Naive B cell (primary cell): ENCODE data around the gene CDRT4. TPM values are rescaled to one million over a fixed set of nuclear protein-coding genes. Genes with fewer than 3 reads are reported as not detected.

Source experiments
- ATAC-seq, 2 donors: fragments of 150-1000 bp; cut with Tn5 transposase; 2 replicates each; pipeline ENCODE4 v1.10.0; 2021; ENCODE audit warnings: low read depth in 2 of 2, mild to moderate bottlenecking in 2 of 2, moderate library complexity in 2 of 2
- DNase-seq: peaks from one replicate; pipeline ENCODE4 v3.0.0; 2022
- H3K27ac Mint-ChIP-seq, 6 donors: one replicate each; pipeline ENCODE4 v1.8.0; 2020 to 2022; ENCODE audit warnings: mild to moderate bottlenecking in 6 of 6, mixed read lengths in 6 of 6, moderate library complexity in 5 of 6, inconsistent platforms in 2 of 6
- H3K27me3 Mint-ChIP-seq, 3 donors: one replicate each; pipeline ENCODE4 v1.8.0; 2021 to 2022; ENCODE audit warnings: mixed read lengths in 3 of 3, mild to moderate bottlenecking in 1 of 3
- H3K36me3 Mint-ChIP-seq, 2 donors: one replicate each; pipeline ENCODE4 v1.8.0; 2020 to 2022; ENCODE audit warnings: mixed read lengths in 2 of 2, inconsistent platforms in 1 of 2, mild to moderate bottlenecking in 1 of 2
- H3K4me1 Mint-ChIP-seq, 3 donors: one replicate each; pipeline ENCODE4 v1.8.0; 2020 to 2022; ENCODE audit warnings: mixed read lengths in 3 of 3, inconsistent platforms in 1 of 3, mild to moderate bottlenecking in 1 of 3, moderate library complexity in 1 of 3
- H3K4me3 Mint-ChIP-seq, 8 donors: one replicate each; pipeline ENCODE4 v1.8.0; 2020 to 2022; ENCODE audit warnings: mild to moderate bottlenecking in 8 of 8, mixed read lengths in 8 of 8, moderate library complexity in 8 of 8, inconsistent platforms in 2 of 8
- H3K9me3 Mint-ChIP-seq, 7 donors: one replicate each; pipeline ENCODE4 v1.8.0; 2020 to 2022; ENCODE audit warnings: mixed read lengths in 7 of 7, mild to moderate bottlenecking in 5 of 7, inconsistent platforms in 2 of 7, moderate library complexity in 1 of 7
- polyA plus RNA-seq, 6 donors: library from polyadenylated mRNA; unstranded; fragments of 300-500 nt; fragmentation: Illumina TruSeq; gene quantifications; one replicate each; pipeline ENCODE4 v1.2.3, GENCODE V29; 2021; ENCODE audit warnings: low read depth in 6 of 6

Gene CDRT4
- polyA plus RNA-seq, 6 donors from 2014 or later, result 0.37 to 1.7 TPM; not detected in 4

GRCh38 chr17:15485045-15485444 lies 17.6 kb upstream of the CDRT4 start:
- Mint-ChIP-seq H3K4me3 (no peak overlapping the region), H3K4me1 (no peaks in the 10 kb centered on the region), H3K27ac (no peak overlapping the region), H3K27me3 (no peaks in the 10 kb centered on the region), H3K36me3 (no peaks in the 10 kb centered on the region), H3K9me3 (no peaks in the 10 kb centered on the region)
- no peak for ATAC-seq
- DNase-seq, result no peak

DNA sequence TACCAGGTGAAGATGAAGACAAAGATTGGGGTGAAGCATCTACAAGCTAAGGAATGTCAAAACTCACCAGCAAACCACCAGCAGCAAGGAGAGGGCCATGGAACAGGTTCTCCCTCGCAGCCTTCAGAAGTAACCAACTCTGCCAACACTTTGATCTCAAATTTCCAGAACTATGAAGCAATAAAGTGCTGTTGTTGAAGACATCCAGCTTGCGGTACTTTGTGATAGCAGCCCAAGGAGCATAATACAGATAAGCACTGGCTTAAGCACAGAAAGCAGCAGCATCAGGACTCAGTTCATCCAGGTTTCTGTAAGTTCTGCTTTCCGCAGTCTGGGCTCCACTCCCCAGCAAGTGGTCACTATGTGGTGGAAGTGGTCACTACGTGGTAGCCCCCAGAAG lies 16.0 kb upstream of the CDRT4 start:
- H3K27ac Mint-ChIP-seq, result no peak overlapping the region
- H3K4me3 Mint-ChIP-seq, result no peak overlapping the region
- H3K9me3 Mint-ChIP-seq, result no peaks in the 10 kb centered on the region
- H3K4me1 Mint-ChIP-seq, result no peaks in the 10 kb centered on the region
- no peaks in the 10 kb centered on the region for H3K36me3 Mint-ChIP-seq
- ATAC-seq (no peak), DNase-seq (no peak)
- no peaks in the 10 kb centered on the region for H3K27me3 Mint-ChIP-seq

- no peak for DNase-seq
Measured at GRCh38 chr17:15482476-15482875, 15.1 kb upstream of the CDRT4 start.

GRCh38 chr17:15481481-15481880 lies 14.1 kb upstream of the CDRT4 start:
- Mint-ChIP-seq H3K4me3 (no peak overlapping the region), H3K4me1 (no peaks in the 10 kb centered on the region), H3K36me3 (no peaks in the 10 kb centered on the region), H3K9me3 (no peaks in the 10 kb centered on the region), H3K27me3 (no peaks in the 10 kb centered on the region), H3K27ac (no peak overlapping the region)
- no peak for DNase-seq
- ATAC-seq, result no peak

More at GRCh38 chr17:15482476-15482875, 15.1 kb upstream of the CDRT4 start:
- no peaks in the 10 kb centered on the region for H3K4me1 Mint-ChIP-seq
- H3K27ac Mint-ChIP-seq, result peak overlapping the region in 1 of 6 donors; percentile 15
- no peaks in the 10 kb centered on the region for H3K27me3 Mint-ChIP-seq
- no peak overlapping the region for H3K4me3 Mint-ChIP-seq
- no peaks in the 10 kb centered on the region for H3K9me3 Mint-ChIP-seq
- H3K36me3 Mint-ChIP-seq, result no peaks in the 10 kb centered on the region
- ATAC-seq, result no peak

DNA sequence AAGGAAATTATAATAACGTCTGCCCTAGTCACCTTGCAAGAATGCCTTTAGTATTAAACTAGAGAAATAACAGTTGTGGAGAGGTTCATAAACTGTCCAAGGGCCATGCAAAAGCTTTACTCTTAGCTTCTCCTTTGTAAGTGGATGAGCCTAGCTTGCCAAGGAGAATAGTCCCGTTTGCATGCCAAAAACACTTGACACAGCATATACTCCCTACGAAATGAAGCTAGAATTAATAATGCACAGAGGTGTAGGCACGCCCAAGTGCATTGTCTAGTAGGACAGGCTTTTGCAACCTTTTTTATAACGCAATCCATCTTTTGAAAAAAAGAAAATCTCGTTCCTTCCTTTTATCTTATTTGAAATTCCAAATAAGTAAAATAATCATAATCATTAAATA lies 12.8 kb upstream of the CDRT4 start:
- H3K27me3 Mint-ChIP-seq, result no peaks in the 10 kb centered on the region
- no peaks in the 10 kb centered on the region for H3K9me3 Mint-ChIP-seq
- H3K27ac Mint-ChIP-seq, result no peak overlapping the region
- no peak for ATAC-seq
- H3K4me1 Mint-ChIP-seq, result no peaks in the 10 kb centered on the region
- peaks cover 0 to 9% of the 10 kb centered on the region in 2 donors for H3K36me3 Mint-ChIP-seq
- no peak overlapping the region for H3K4me3 Mint-ChIP-seq
- no peak for DNase-seq

- Mint-ChIP-seq H3K27me3 (no peaks in the 10 kb centered on the region), H3K4me1 (no peaks in the 10 kb centered on the region), H3K9me3 (no peaks in the 10 kb centered on the region), H3K36me3 (peaks cover 0 to 11% of the 10 kb centered on the region in 2 donors), H3K4me3 (no peak overlapping the region), H3K27ac (no peak overlapping the region)
- DNase-seq, result no peak
- ATAC-seq, result no peak
Measured at GRCh38 chr17:15479703-15480102, 12.3 kb upstream of the CDRT4 start.

DNA sequence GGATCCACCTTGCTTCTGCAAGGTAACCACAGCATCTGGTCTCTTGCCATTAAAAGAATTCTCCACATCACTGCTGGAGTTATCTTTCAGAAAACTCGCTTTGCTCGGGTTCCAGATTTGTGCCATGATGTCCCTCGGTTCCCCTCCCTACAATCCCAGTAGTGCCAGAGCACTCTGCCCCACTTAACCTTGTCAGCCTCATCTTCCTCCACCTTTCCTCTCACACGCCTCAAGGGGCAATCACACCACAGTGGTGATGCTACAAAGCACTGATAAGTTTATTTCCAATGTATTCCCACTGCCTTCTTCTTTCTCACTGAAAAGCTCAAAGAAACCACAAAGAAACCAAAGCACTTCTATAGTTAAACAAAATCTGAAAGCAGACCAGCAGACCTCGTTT lies 11.4 kb upstream of the CDRT4 start:
- Mint-ChIP-seq H3K27me3 (no peaks in the 10 kb centered on the region), H3K27ac (peak overlapping the region in 1 of 6 donors; percentile 14), H3K9me3 (no peaks in the 10 kb centered on the region), H3K36me3 (peaks cover 0 to 11% of the 10 kb centered on the region in 2 donors), H3K4me1 (no peaks in the 10 kb centered on the region), H3K4me3 (no peak overlapping the region)
- DNase-seq, result no peak
- no peak for ATAC-seq

- no peaks in the 10 kb centered on the region for H3K27me3 Mint-ChIP-seq
- peaks cover 5 to 11% of the 10 kb centered on the region in 2 donors for H3K36me3 Mint-ChIP-seq
- H3K9me3 Mint-ChIP-seq, result no peaks in the 10 kb centered on the region
- no peaks in the 10 kb centered on the region for H3K4me1 Mint-ChIP-seq
- H3K4me3 Mint-ChIP-seq, result no peak overlapping the region
- DNase-seq, result no peak
- H3K27ac Mint-ChIP-seq, result no peak overlapping the region
- no peak for ATAC-seq
Measured at GRCh38 chr17:15475631-15476354, 8.4 kb upstream of the CDRT4 start.

GRCh38 chr17:15472891-15473290 lies 5.5 kb upstream of the CDRT4 start:
- no peak for DNase-seq

GRCh38 chr17:15470536-15470935 lies 3.1 kb upstream of the CDRT4 start:
- H3K9me3 Mint-ChIP-seq, result no peaks in the 10 kb centered on the region
- H3K27me3 Mint-ChIP-seq, result no peaks in the 10 kb centered on the region
- no peak overlapping the region for H3K27ac Mint-ChIP-seq
- no peak overlapping the region for H3K4me3 Mint-ChIP-seq
- ATAC-seq (no peak), DNase-seq (no peak)
- H3K36me3 Mint-ChIP-seq, result peaks cover 5% of the 10 kb centered on the region in 2 donors
- no peaks in the 10 kb centered on the region for H3K4me1 Mint-ChIP-seq

More at GRCh38 chr17:15472891-15473290, 5.5 kb upstream of the CDRT4 start:
- Mint-ChIP-seq H3K36me3 (peaks cover 5 to 11% of the 10 kb centered on the region in 2 donors), H3K9me3 (no peaks in the 10 kb centered on the region), H3K27me3 (no peaks in the 10 kb centered on the region), H3K27ac (no peak overlapping the region), H3K4me3 (no peak overlapping the region), H3K4me1 (no peaks in the 10 kb centered on the region)
- no peak for ATAC-seq

DNA sequence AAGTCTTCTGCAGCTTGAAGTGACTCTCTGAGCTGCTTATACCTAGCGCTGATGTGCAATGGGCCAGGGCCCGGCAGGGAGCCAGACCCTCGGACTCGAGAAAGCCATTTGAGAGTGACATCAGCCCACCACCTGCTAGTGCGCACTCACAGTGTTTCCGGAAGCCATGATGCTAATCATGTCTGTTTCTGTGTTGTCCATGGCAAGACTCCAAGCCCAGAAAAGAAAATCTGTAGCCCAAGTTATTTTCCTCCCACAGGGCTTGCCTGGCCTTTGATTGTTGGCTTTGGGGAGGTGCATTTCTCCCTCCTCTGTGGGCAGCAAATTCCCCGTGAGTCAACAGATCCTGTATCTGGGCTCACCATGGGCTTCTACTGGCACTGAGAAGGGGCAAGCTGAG lies 1.8 kb upstream of the CDRT4 start:
- H3K4me1 Mint-ChIP-seq, result no peaks in the 10 kb centered on the region
- ATAC-seq (no peak), DNase-seq (no peak)
- H3K27ac Mint-ChIP-seq, result no peak overlapping the region
- peaks cover 0 to 5% of the 10 kb centered on the region in 2 donors for H3K36me3 Mint-ChIP-seq
- H3K27me3 Mint-ChIP-seq, result no peaks in the 10 kb centered on the region
- no peaks in the 10 kb centered on the region for H3K9me3 Mint-ChIP-seq
- H3K4me3 Mint-ChIP-seq, result no peak overlapping the region

GRCh38 chr17:15468126-15468525 lies 705 bp upstream of the CDRT4 start:
- ATAC-seq (no peak), DNase-seq (no peak)
- Mint-ChIP-seq H3K9me3 (peaks cover 0 to 1% (median 0%) of the 10 kb centered on the region in 7 donors), H3K36me3 (peaks cover 0 to 5% of the 10 kb centered on the region in 2 donors), H3K4me1 (no peaks in the 10 kb centered on the region), H3K27me3 (no peaks in the 10 kb centered on the region), H3K4me3 (no peak overlapping the region), H3K27ac (no peak overlapping the region)

DNA sequence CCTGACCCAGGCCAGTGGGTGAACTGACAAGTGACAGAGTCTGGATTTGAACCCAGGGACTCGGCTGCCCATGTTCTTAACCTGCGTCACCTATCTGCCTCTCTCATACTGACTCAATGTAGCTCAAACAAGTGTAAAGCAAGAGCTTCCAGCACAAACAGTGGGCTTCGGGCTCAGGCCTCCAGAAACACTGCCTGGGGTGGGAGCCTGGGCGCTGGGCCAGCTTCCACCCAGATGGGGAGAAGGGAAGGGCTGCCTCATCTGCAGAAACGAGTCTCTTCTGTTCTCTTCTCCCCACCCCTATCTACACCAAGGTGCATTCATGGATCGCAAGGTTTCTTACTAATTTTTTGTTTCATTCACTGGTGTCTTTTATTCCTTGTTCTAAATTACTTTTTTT lies 1.3 kb downstream of the CDRT4 start:
- Mint-ChIP-seq H3K27me3 (no peaks in the 10 kb centered on the region), H3K36me3 (peaks cover 0 to 8% of the 10 kb centered on the region in 2 donors), H3K9me3 (peaks cover 0 to 10% (median 3%) of the 10 kb centered on the region in 7 donors), H3K27ac (no peak overlapping the region), H3K4me3 (no peak overlapping the region), H3K4me1 (no peaks in the 10 kb centered on the region)
- ATAC-seq (no peak), DNase-seq (no peak)

DNA sequence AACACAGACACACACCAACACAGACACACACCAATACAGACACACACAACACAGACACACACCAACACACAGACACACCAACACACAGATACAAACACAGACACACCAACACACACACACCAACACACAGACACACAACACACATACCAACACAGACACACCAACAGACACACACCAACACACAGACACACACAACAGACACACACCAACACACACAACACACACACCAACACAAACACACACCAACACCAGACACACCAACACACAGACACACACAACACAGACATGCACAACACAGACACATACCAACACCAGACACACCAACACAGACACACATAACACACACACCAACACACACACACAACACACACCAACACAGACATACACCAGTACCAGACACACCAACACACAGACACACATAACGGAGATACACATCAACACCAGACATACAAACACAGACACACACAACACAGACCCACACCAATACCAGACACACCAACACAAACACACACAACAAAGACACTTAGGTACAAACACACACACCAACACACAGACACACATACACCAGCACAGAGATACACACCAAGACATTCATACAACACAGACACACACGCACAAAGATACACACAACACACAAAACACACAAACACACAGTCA lies 2.2 kb downstream of the CDRT4 start:
- Mint-ChIP-seq H3K4me1 (no peaks in the 10 kb centered on the region), H3K4me3 (no peak overlapping the region), H3K27ac (no peak overlapping the region), H3K9me3 (peaks cover 0 to 10% (median 3%) of the 10 kb centered on the region in 7 donors), H3K36me3 (peaks cover 3 to 13% of the 10 kb centered on the region in 2 donors), H3K27me3 (no peaks in the 10 kb centered on the region)
- ATAC-seq, result no peak
- no peak for DNase-seq
